Body of pancreas (tissue), 4 donors: Measurements from ENCODE around the gene CYP1A2. TPM values are rescaled to one million over a fixed set of nuclear protein-coding genes. Genes with fewer than 3 reads are reported as not detected.

Experiments used
- ATAC-seq: fragments of 150-250 bp; one replicate; pipeline ENCODE4 v1.9.1; 2016
- DNase-seq, 4 donors: peaks; one replicate each; pipeline ENCODE4 v3.0.0-alpha.2; 2019
- H3K27ac ChIP-seq, 4 donors: fragments of 200-600 bp; sonication (generic); 1 replicate in 3 of 4; 2 replicates in 1 of 4; pipeline versions ENCODE4 v1.5.1 to v1.6.1; 2016 to 2019; ENCODE audit warnings: mild to moderate bottlenecking in 1 of 4, mixed read lengths in 1 of 4, moderate library complexity in 1 of 4
- H3K27me3 ChIP-seq, 2 donors: fragments of 200-600 bp; sonication (generic); one replicate each; pipeline ENCODE4 v1.6.0; 2016; ENCODE audit warnings: mild to moderate bottlenecking in 1 of 2
- H3K36me3 ChIP-seq, 2 donors: fragments of 200-600 bp; sonication (generic); replicated peaks in 1 of 2; 2 replicates each; pipeline ENCODE4 v1.5.1; 2016; ENCODE audit warnings: low read depth in 2 of 2; ENCODE audit not compliant: insufficient read depth in 1 of 2
- H3K4me1 ChIP-seq: fragments of 200-600 bp; sonication (generic); one replicate; pipeline ENCODE4 v1.6.0; 2016
- H3K4me3 ChIP-seq, 2 donors: fragments of 200-600 bp; sonication (generic); 1 replicate in 1 of 2; 2 replicates in 1 of 2; pipeline ENCODE4 v1.5.1; 2016 to 2019
- H3K9me3 ChIP-seq, 3 donors: fragments of 200-600 bp; sonication (generic); 1 replicate in 2 of 3; 2 replicates in 1 of 3; pipeline ENCODE4 v1.5.1; 2016
- CTCF ChIP-seq, 7 experiments: fragments of 450-650 bp in 4 of 7; fragments of 200-600 bp in 3 of 7; sonication (generic) in 3 of 7; IDR thresholded peaks; one replicate each; pipeline ENCODE4 v1.5.1; 2016 to 2019; ENCODE audit warnings: antibody characterized with exemption in 7 of 7
- POLR2A ChIP-seq, 3 donors: fragments of 450-650 bp; IDR thresholded peaks; one replicate each; pipeline ENCODE4 v1.6.1; 2016; ENCODE audit warnings: antibody characterized with exemption in 3 of 3, mild to moderate bottlenecking in 2 of 3
- WGBS, 2 donors: methylation state at CpG; one replicate each; pipeline ENCODE4 v1.1.5; 2017; 5-methylcytosine and 5-hydroxymethylcytosine counted together
- intact Hi-C: fragments of 100-400 bp; cut with DNase I; formaldehyde crosslinking; loops from one replicate; pipeline ENCODE4 v1.15.1; 2023
- microRNA-seq, 2 donors: library from miRNA; unstranded; fragments of <30 nt; microRNA quantifications; one replicate each; pipeline ENCODE4, GENCODE V29; 2016; ENCODE audit warnings: borderline number of aligned reads in 2 of 2, borderline replicate concordance in 2 of 2
- small RNA-seq: library from RNA; depleted of rRNA; stranded (forward); fragments of <200 nt; gene quantifications from one replicate; pipeline ENCODE3, GENCODE V24; 2016
- total RNA-seq, 2 donors: library from RNA; depleted of rRNA; stranded (reverse); fragments of >200 nt; gene quantifications; one replicate each; pipeline ENCODE4 v1.1.0, GENCODE V29; 2016

Gene CYP1A2
- total RNA-seq, 2 donors from 2014 or later: not detected

- Histone ChIP-seq H3K27me3 (no peaks in the 10 kb centered on the region), H3K4me3 (no peak overlapping the region), H3K27ac (no peak overlapping the region), H3K36me3 (peaks cover 0 to 5% of the 10 kb centered on the region in 2 donors), H3K4me1 (peaks cover 4% of the 10 kb centered on the region), H3K9me3 (no peaks in the 10 kb centered on the region)
- WGBS, 2 donors: 84 to 87% methylated on average over 6 of the region's 6 CpGs
- intact Hi-C loops: no loop called here
- DNase-seq (no peak), ATAC-seq (no peak)
- TF ChIP-seq POLR2A (IDR thresholded peaks at IDR 0.05): no peak
- no peak for TF ChIP-seq CTCF (IDR thresholded peaks at IDR 0.05)
Measured at GRCh38 chr15:74804935-74805334, 56.3 kb downstream of the CYP1A2 start.

Small RNAs within 50 kb of the gene (microRNA-seq; reads per million reads assigned to microRNA genes)
- gene MIR4513: 0 reads per million in 2 donors

Small RNAs within 50 kb of the gene (small RNA-seq; reads per million reads assigned to genes)
- gene MIR4513: not detected

Other genes with a start within 250 kb of the CYP1A2 start
- 10 to 100 TPM in 1 of 2 donors, 1 to 10 TPM in 1; 2.9 to 22.4 TPM for gene ARID3B, start 207.6 kb upstream of the CYP1A2 start, total RNA-seq
- gene CLK3, start 133.0 kb upstream of the CYP1A2 start, total RNA-seq: 100 to 1,000 TPM in 1 of 2 donors, 10 to 100 TPM in 1; 48.0 to 126 TPM
- gene EDC3, start 52.8 kb upstream of the CYP1A2 start, total RNA-seq: 1 to 10 TPM; 6.7 to 9.2 TPM
- 1 to 10 TPM in 1 of 2 donors, not detected in 1; 1.6 TPM for gene CYP1A1, start 23.3 kb upstream of the CYP1A2 start, total RNA-seq
- 10 to 100 TPM; 11.2 to 15.2 TPM for gene CSK, start 33.2 kb downstream of the CYP1A2 start, total RNA-seq
- not detected for gene LMAN1L, start 64.0 kb downstream of the CYP1A2 start, total RNA-seq
- gene CPLX3, start 77.8 kb downstream of the CYP1A2 start, total RNA-seq: not detected
- gene ULK3, start 94.3 kb downstream of the CYP1A2 start, total RNA-seq: 10 to 100 TPM; 74.2 to 76.3 TPM
- 10 to 100 TPM; 33.5 to 36.9 TPM for gene SCAMP2, start 124.5 kb downstream of the CYP1A2 start, total RNA-seq
- gene MPI, start 141.2 kb downstream of the CYP1A2 start, total RNA-seq: 10 to 100 TPM; 47.5 to 80.4 TPM
- gene FAM219B, start 158.0 kb downstream of the CYP1A2 start, total RNA-seq: 10 to 100 TPM; 25.4 to 42.8 TPM
- 10 to 100 TPM; 50.1 to 61.5 TPM for gene COX5A, start 189.2 kb downstream of the CYP1A2 start, total RNA-seq
- 10 to 100 TPM in 1 of 2 donors, 1 to 10 TPM in 1; 9.1 to 11.5 TPM for gene RPP25, start 207.9 kb downstream of the CYP1A2 start, total RNA-seq
- gene SCAMP5, start 246.7 kb downstream of the CYP1A2 start, total RNA-seq: 10 to 100 TPM; 21.1 to 30.4 TPM